Astrocyte (in vitro differentiated cells and primary cell): ENCODE results near the gene HACL1. TPM values are rescaled to one million over a fixed set of nuclear protein-coding genes. Genes with fewer than 3 reads are reported as not detected.

Source experiments
- DNase-seq: peaks from one replicate; pipeline ENCODE4 v3.0.0-alpha.2; 2010; ENCODE audit warnings: low read depth
- FAIRE-seq: peaks from 2 replicates; lab custom pipeline; 2011; peaks lifted over from hg19 to GRCh38; lab: Jason Lieb, UNC
- H2AFZ ChIP-seq: 2 replicates; pipeline ENCODE4 v1.6.0; 2012; ENCODE audit warnings: low read depth, low read length, inconsistent platforms
- H3K27ac ChIP-seq: 2 replicates; pipeline ENCODE4 v1.5.1; 2011; ENCODE audit warnings: low read depth, low read length, inconsistent platforms
- H3K27me3 ChIP-seq: 2 replicates; pipeline ENCODE4 v1.6.0; 2011; ENCODE audit warnings: low read length, inconsistent platforms; ENCODE audit not compliant: insufficient read depth
- H3K36me3 ChIP-seq: 2 replicates; pipeline ENCODE4 v1.5.1; 2011; ENCODE audit warnings: low read length, inconsistent platforms; ENCODE audit not compliant: insufficient read depth
- H3K4me1 ChIP-seq: 2 replicates; pipeline ENCODE4 v1.5.1; 2011; ENCODE audit warnings: low read length, inconsistent platforms; ENCODE audit not compliant: insufficient read depth
- H3K4me2 ChIP-seq: 2 replicates; pipeline ENCODE4 v1.6.0; 2012; ENCODE audit warnings: low read length, inconsistent platforms
- H3K4me3 ChIP-seq: 2 replicates; pipeline ENCODE4 v1.5.1; 2011; ENCODE audit warnings: low read depth, mild to moderate bottlenecking, low read length, inconsistent platforms; ENCODE audit not compliant: insufficient read depth
- H3K79me2 ChIP-seq: 2 replicates; pipeline ENCODE4 v1.6.0; 2012; ENCODE audit warnings: mild to moderate bottlenecking, low read length, inconsistent platforms; ENCODE audit not compliant: insufficient read depth
- H3K9ac ChIP-seq: 2 replicates; pipeline ENCODE4 v1.6.0; 2012; ENCODE audit warnings: mild to moderate bottlenecking, low read length, inconsistent platforms
- H3K9me3 ChIP-seq: 2 replicates; pipeline ENCODE4 v1.5.1; 2012; ENCODE audit warnings: low read depth, mild to moderate bottlenecking, low read length, inconsistent platforms; ENCODE audit not compliant: insufficient read depth
- H4K20me1 ChIP-seq: 2 replicates; pipeline ENCODE4 v1.6.0; 2012; ENCODE audit warnings: low read length, inconsistent platforms; ENCODE audit not compliant: insufficient read depth
- H3K27ac Mint-ChIP-seq: one replicate; pipeline ENCODE4 v1.8.0; 2021; ENCODE audit warnings: mild to moderate bottlenecking, mixed read lengths; ENCODE audit not compliant: unreplicated experiment
- H3K27me3 Mint-ChIP-seq: one replicate; pipeline ENCODE4 v1.8.0; 2021; ENCODE audit warnings: low read depth, mixed read lengths; ENCODE audit not compliant: unreplicated experiment
- H3K36me3 Mint-ChIP-seq: one replicate; pipeline ENCODE4 v1.8.0; 2021; ENCODE audit warnings: low read depth, mixed read lengths; ENCODE audit not compliant: unreplicated experiment
- H3K4me1 Mint-ChIP-seq: one replicate; pipeline ENCODE4 v1.8.0; 2021; ENCODE audit warnings: low read depth, mixed read lengths; ENCODE audit not compliant: unreplicated experiment
- H3K4me3 Mint-ChIP-seq: one replicate; pipeline ENCODE4 v1.8.0; 2021; ENCODE audit warnings: mild to moderate bottlenecking, moderate library complexity, mixed read lengths; ENCODE audit not compliant: unreplicated experiment
- H3K9me3 Mint-ChIP-seq: one replicate; pipeline ENCODE4 v1.8.0; 2021; ENCODE audit warnings: mild to moderate bottlenecking, mixed read lengths; ENCODE audit not compliant: unreplicated experiment
- EZH2 ChIP-seq: IDR thresholded peaks from 2 replicates; pipeline ENCODE4 v1.6.1; 2012; ENCODE audit warnings: mild to moderate bottlenecking, low read length, inconsistent platforms; ENCODE audit not compliant: insufficient read depth
- total RNA-seq: library from RNA; stranded (reverse); gene quantifications from 2 replicates; pipeline ENCODE4 v1.2.1, GENCODE V29; 2021
- TF ChIP-seq, protein P1 (sequence below): IDR thresholded peaks from 2 replicates; pipeline ENCODE4 v1.5.1; 2011; ENCODE audit warnings: low read depth, mild to moderate bottlenecking, inconsistent platforms, low read length, moderate library complexity; ENCODE audit not compliant: insufficient read depth

The HACL1 gene
- total RNA-seq, 1 donor from 2014 or later: 17.8 TPM

DNA sequence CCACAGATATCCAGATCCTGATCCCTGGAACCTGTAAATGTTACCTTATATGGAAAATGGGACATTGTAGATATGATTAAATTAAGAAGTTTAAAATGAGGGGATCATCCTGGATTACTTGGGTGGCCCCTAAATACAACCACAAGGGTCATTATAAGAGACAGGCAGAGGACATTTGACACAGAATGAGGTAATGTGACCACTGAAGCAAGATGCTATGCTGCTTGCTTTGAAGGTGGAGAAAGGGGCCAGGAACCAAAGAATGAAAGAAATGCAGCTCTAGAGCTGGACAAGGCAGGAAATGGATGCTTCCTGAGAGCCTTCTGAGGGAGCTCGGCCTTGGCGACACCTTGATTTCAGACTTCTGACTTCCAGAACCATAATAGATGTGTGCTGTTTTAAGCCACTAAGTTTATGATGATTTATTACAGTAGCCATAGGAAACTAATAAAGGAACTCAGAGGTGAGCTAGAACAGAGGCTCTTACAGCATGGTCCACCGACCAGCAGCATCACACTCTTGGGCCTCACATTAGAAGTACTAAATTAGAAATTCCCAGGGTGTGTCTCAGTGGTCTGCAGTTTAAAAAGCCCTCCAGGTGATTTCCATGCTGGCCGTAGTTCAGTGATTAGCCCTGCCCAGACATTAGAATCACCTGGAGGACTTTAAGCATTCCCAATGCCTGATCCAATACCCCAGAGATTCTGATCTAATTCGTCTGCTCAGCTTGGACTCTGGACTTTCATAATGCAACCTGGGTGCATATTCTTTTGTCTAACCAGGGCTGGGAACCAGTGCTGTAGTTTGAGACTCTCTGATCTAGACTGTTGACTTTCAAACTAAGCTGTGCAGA, 87.3 kb downstream of the HACL1 start:
- no peaks in the 10 kb centered on the region for H3K36me3 Mint-ChIP-seq
- Histone ChIP-seq H3K9me3 (no peaks in the 10 kb centered on the region), H3K27ac (no peak overlapping the region), H3K27me3 (no peaks in the 10 kb centered on the region), H3K4me2 (no peak overlapping the region), H3K36me3 (no peaks in the 10 kb centered on the region), H3K79me2 (no peaks in the 10 kb centered on the region), H3K4me1 (peaks cover 2% of the 10 kb centered on the region), H2AFZ (no peak overlapping the region), H3K9ac (no peak overlapping the region), H3K4me3 (no peak overlapping the region), H4K20me1 (no peaks in the 10 kb centered on the region)
- no peak overlapping the region for H3K4me3 Mint-ChIP-seq
- H3K4me1 Mint-ChIP-seq: peaks cover 5% of the 10 kb centered on the region
- FAIRE-seq (no peak), DNase-seq (no peak)
- H3K9me3 Mint-ChIP-seq: no peaks in the 10 kb centered on the region
- no peak overlapping the region for H3K27ac Mint-ChIP-seq
- peaks cover 5% of the 10 kb centered on the region for H3K27me3 Mint-ChIP-seq
- no peak for TF ChIP-seq EZH2
- TF ChIP-seq, protein P1, sequence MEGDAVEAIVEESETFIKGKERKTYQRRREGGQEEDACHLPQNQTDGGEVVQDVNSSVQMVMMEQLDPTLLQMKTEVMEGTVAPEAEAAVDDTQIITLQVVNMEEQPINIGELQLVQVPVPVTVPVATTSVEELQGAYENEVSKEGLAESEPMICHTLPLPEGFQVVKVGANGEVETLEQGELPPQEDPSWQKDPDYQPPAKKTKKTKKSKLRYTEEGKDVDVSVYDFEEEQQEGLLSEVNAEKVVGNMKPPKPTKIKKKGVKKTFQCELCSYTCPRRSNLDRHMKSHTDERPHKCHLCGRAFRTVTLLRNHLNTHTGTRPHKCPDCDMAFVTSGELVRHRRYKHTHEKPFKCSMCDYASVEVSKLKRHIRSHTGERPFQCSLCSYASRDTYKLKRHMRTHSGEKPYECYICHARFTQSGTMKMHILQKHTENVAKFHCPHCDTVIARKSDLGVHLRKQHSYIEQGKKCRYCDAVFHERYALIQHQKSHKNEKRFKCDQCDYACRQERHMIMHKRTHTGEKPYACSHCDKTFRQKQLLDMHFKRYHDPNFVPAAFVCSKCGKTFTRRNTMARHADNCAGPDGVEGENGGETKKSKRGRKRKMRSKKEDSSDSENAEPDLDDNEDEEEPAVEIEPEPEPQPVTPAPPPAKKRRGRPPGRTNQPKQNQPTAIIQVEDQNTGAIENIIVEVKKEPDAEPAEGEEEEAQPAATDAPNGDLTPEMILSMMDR: no peak

DNA sequence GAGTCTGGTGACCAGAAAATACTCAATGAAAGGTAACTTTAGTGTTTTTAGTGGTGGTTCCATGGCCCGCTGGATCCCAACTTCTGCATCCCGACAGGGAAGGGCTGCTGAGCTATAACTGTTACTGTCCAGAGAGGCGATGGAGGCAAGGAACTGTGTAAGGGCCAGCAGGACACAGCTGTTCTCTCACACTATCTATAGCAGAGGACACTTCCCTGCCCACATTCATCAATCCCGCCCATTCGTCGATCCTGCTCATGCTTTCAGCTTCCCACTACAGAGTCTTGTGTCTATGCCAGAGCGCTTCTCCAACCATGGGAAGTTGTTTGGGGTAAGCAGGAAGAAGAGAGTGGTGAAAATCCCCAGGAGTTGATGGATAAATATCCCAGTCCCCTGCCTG, 88.3 kb downstream of the HACL1 start:
- Mint-ChIP-seq H3K36me3 (no peaks in the 10 kb centered on the region), H3K27ac (no peak overlapping the region), H3K4me3 (no peak overlapping the region), H3K4me1 (peaks cover 5% of the 10 kb centered on the region), H3K9me3 (no peaks in the 10 kb centered on the region), H3K27me3 (peaks cover 5% of the 10 kb centered on the region)
- H3K36me3 ChIP-seq: no peaks in the 10 kb centered on the region
- FAIRE-seq (no peak), DNase-seq (no peak)
- H2AFZ ChIP-seq: no peak overlapping the region
- H3K27me3 ChIP-seq: no peaks in the 10 kb centered on the region
- no peak overlapping the region for H3K27ac ChIP-seq
- no peak overlapping the region for H3K4me2 ChIP-seq
- H3K4me1 ChIP-seq: peaks cover 2% of the 10 kb centered on the region
- no peaks in the 10 kb centered on the region for H3K79me2 ChIP-seq
- no peaks in the 10 kb centered on the region for H3K9me3 ChIP-seq
- no peak overlapping the region for H3K9ac ChIP-seq
- no peaks in the 10 kb centered on the region for H4K20me1 ChIP-seq
- TF ChIP-seq, protein P1: no peak
- TF ChIP-seq EZH2: no peak
- no peak overlapping the region for H3K4me3 ChIP-seq

DNA sequence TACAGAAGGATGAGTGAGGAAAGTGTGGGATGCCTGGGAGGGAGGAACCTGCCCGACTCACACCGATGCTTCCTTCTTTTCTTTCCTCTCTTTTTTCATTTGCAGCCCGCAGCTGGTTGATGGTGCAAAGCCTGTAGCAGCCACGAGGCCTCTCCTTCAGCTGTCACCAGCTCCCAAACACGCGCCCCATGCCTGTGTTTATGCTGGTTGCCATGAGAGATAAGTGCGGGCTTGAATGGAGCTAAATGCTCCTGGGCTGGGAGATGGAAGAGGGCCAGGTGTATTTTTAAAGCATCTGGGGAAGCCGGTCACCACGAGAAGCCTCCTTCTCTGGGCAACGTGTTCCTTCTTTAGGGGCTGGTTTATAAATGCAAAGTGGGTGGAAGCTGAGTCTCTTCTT, 89.2 kb downstream of the HACL1 start:
- FAIRE-seq (no peak), DNase-seq (peak; percentile 22)
- Mint-ChIP-seq H3K9me3 (no peaks in the 10 kb centered on the region), H3K36me3 (no peaks in the 10 kb centered on the region), H3K27ac (no peak overlapping the region), H3K4me3 (no peak overlapping the region), H3K27me3 (peaks cover 5% of the 10 kb centered on the region), H3K4me1 (peaks cover 5% of the 10 kb centered on the region)
- no peaks in the 10 kb centered on the region for H3K27me3 ChIP-seq
- TF ChIP-seq EZH2: no peak
- TF ChIP-seq, protein P1: no peak
- no peak overlapping the region for H2AFZ ChIP-seq
- no peak overlapping the region for H3K27ac ChIP-seq
- no peaks in the 10 kb centered on the region for H4K20me1 ChIP-seq
- H3K4me2 ChIP-seq: no peak overlapping the region
- no peak overlapping the region for H3K9ac ChIP-seq
- no peak overlapping the region for H3K4me3 ChIP-seq
- no peaks in the 10 kb centered on the region for H3K9me3 ChIP-seq
- H3K4me1 ChIP-seq: peaks cover 2% of the 10 kb centered on the region
- H3K79me2 ChIP-seq: no peaks in the 10 kb centered on the region
- H3K36me3 ChIP-seq: no peaks in the 10 kb centered on the region
